GM20431 (cell line): Measurements from ENCODE around the gene DNPH1.

Experiments
- in situ Hi-C: fragments of 300-500 bp; cut with MseI, MboI; formaldehyde crosslinking; loops from one replicate; pipeline ENCODE4 v1.15.0; 2020; ENCODE audit warnings: low sequenced_read_pairs; ENCODE audit not compliant: unreplicated experiment

The DNPH1 gene

DNA sequence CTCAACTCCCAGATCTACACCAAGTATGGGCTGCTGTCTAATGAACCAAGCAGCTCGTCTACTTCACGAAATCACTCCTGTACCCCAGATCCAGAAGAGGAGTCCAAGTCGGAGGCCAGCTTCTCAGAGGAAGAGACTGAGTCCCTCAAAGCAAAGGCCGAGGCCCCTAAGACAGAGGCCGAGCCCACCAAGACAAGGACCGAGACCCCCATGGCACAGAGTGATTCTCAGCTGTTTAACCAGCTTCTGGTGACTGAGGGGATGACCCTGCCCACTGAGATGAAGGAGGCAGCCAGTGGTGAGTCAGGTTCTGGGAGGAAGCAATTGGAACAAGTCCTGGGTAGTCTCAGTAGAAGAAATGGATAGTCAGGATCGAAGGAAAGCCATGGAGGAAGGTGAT is 41.5 kb downstream of the DNPH1 start:
- in situ Hi-C loops, result no loop called here

DNA sequence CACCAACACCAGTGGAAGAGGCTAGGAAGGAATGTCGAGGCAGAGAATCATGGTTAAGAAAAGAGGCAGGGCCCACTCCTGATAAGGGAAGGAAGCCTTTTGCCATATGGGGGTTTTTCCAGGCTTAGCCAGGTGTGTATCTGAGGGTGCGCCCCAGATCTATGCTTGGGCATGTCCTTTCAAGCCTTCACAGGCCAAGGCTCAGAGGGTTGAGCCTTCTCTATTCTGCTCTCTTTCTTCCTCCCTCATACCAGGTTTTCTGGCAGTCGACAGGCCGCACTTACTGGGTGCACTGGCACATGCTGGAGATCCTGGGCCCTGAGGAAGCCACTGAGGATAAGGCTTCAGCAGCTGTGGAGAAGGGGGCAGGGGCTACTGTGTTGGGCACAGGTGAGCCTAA is 42.6 kb downstream of the DNPH1 start:
- in situ Hi-C loops, result no loop called here

DNA sequence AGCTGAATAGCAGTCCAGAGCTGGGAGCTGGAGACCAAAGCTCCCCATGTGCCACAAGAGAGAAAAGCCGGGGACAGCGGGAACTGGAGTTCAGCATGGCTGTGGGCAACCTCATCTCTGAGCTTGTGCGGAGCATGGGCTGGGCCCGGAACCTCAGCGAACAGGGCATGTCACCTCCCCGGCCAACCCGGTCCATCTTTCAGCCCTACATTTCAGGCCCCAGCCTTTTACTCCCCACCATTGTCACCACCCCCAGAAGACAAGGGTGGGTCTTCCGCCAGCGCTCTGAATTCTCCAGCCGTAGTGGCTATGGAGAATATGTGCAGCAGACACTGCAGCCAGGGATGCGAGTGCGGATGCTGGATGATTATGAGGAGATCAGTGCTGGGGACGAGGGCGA is 43.3 kb downstream of the DNPH1 start:
- in situ Hi-C loops, result no loop called here

DNA sequence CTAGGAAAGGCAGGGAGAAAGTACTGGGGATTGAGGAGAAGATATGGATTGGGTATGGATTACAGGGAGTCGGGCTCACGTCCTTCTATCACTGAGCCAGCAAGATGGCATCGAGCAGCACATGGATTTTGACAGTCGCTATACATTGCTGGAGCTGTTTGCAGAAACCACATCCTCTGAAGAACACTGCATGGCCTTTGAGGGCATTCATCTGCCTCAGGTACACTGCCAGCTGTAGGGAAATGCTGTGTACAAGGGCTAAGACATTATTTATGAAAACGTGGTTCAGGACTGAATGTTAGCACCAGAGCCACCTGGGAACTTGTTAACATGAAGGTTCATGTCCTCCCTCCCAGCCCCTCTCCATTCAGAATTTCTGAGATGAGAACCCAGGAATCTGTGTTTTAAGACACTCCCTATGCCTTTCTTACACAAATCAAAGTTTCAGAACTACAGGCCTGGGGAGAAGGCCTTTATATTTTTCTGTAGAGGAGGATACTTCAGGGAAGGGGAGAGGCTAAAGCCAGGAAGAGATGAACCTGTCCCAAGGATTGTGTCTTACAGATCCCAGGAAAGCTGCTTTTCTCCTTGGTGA is 43.8 kb downstream of the DNPH1 start:
- in situ Hi-C loops, result no loop called here

DNA sequence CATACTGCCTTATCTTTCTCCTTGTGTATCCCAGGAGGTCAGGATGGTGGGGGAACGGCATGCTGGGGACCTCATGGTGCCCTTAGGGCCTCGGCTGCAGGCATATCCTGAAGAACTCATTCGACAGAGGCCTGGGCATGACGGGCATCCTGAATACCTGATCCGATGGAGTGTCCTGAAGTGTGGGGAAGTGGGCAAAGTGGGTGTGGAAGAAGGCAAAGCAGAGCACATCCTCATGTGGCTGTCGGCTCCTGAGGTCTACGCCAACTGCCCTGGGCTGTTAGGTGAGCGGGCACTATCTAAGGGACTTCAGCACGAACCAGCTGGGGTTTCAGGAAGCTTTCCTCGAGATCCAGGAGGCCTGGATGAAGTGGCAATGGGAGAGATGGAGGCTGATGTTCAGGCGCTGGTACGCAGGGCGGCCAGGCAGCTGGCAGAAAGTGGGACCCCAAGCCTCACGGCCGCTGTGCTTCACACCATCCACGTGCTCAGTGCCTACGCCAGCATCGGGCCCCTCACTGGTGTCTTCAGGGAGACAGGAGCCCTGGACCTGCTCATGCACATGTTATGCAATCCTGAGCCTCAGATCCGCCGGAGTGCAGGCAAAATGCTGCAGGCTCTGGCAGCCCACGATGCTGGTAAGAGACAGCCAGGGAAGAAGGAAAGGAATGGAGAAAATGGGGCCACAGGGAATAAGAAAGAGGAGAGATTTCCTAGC is 44.9 kb downstream of the DNPH1 start:
- in situ Hi-C loops, result no loop called here

DNA sequence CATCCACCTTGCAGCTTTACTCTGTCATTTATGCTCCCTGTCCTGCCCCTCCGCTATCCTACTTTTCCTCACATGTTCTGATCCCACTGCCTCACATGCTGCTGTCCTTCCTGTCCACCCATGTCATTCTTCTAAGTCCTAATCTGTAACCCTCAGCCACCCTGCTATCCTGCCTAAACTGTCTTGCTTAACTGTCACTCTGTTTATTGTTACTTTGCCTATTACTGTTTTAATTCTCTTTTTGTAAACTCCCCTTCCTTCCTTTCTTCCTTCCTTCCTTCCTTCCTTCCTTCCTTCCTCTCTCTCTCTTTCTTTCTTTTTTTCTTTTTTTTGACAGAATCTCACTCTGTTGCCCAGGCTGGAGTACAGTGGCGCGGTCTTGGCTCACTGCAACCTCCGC is 45.8 kb downstream of the DNPH1 start:
- in situ Hi-C loops, result no loop called here

DNA sequence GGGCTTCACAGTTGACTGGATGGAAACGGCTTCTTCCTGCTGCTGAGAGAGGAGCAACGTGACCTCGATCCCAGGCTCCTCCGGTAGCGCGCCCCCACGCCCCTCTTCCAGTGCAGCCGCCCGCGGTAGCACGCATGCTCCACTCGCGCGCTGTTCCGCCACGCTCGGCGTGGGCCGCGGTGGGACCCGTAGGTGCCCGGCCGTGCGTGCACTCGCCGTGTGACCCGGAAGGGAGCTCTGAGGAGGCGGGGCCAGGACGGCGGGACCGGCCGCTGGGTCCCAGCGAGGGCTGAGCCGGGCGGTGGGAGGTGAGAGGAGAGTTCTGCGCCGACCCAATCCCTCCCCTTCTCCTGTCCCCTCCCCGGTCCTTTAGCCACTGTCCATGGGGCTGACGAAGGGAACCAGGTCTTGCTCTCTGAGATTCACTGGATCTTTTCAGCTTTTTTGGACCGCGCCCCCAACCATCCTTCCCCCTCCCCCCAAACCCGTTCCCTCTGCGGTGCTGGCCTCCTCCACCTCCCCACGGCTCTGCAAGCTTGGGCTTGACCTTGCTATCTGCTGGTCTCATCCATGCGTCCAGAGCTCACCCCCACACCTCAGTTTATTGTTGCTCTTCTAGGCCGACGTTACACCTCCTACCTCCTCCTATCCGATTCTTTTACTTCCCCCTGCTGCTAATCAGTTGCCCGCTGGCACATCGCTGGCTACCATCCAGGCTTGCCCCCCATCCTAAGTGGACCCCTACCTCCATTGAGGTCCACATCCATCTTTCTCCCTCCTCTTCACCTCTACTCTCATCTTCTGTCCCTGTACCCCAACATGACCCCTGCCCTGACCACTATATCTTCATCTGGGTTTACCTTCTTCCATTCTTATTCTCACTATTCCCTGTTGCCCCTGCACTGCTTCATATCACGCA is 47.1 kb downstream of the DNPH1 start, which contains the start of gene CUL9:
Gene CUL9, plus strand, starts transcription at position 255 of the 919 bp plus-strand sequence. CDS start 2,115 bp downstream, outside the sequence.
- in situ Hi-C loops, result no loop called here

DNA sequence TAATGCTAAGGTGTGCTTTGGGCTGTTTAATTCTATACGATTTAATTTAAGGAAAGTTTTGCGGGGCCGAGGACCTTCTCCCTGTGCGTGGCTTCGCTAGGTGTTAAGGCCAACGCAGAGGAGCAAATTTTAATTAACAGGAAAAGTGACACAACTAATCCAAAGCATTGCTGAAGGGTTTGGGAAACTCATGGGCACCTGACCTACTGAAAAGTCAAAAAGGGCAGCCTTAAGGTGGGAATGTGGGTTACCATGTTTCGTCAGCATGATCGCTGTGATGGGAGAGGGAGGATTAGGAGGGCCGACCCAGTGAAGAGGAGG is 47.7 kb downstream of the DNPH1 start:
- in situ Hi-C loops, result no loop called here

DNA sequence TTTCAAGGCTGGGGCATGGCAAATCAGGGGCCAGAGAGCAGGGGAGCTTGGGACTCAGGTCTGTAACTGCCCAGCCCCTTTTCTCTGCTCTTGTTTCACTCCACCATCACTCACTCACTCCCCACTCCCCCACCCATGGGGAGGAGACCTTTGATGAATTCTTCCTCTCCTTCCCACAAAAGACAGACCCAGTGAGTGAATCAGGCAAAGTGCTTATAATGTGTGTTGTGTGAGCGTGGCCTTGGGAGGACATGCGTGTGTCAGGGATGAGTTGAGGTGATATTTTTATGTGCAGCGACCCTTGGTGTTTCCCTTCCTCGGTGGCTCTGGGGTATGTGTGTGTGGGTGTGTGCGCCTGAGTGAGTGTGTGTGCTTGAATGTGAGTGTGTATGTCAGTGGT is 48.3 kb downstream of the DNPH1 start:
- in situ Hi-C loops, result no loop called here

DNA sequence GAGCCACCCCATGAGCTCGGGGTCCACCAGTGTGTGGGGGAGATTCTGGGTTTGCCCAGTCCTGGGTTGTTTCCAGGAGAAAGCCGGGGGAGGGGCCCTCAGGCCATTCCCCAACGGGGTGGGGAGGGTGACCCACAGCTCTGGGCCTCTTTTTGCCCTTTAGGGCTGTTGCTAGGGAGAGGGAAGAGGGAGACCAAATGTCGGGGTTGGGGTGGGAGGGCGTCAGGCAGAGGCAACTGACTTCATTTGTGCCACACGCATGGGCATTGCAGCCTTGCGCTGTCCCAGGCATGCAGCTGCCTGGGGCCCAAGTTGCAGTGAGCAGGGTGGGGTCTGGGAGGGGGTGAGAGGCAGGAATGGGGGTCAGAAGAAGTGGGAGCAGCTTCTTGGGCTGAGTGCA is 49.2 kb downstream of the DNPH1 start:
- in situ Hi-C loops, result no loop called here

DNA sequence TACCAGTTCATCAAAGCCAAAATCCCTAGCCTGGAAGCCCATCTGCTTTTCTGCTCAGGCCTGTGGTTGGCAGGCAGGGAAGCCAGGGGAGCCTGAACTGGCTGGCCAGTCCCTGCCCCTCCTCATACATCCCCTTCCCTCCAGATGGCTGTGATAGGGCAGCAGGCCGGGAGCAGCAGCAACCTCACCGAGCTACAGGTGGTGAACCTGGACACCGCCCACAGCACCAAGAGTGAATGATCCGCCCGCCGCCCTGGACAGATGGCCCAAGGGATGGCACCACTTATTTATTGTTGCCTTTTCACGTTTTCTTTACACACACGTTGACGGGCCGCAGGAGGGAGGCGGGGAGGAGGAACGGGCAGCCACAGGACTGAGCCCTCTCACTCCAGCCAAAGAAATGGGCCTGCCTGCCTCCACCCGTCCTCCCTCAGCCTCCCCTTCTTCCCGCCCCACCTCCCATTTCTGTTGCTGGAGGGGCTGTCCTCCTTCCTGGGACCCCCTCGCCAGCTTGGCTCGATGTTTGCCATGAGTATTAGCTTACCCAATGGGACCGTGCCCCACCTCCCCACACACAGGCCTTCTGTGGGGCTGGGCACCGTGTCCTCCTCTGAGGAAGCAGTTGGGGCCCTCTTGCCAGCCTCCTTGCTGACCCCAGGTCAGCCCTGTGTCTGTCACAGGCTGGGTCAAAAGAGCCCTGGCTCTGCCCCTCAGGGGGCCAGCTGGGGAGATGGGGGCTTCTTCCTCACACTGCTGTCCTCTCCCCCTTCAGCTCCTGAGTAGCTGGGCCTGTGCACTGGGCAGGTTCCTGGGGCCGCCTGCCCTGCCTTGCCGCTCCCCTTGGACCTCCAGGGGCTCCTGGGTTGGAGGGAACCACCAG is 50.1 kb downstream of the DNPH1 start:
- in situ Hi-C loops, result no loop called here

DNA sequence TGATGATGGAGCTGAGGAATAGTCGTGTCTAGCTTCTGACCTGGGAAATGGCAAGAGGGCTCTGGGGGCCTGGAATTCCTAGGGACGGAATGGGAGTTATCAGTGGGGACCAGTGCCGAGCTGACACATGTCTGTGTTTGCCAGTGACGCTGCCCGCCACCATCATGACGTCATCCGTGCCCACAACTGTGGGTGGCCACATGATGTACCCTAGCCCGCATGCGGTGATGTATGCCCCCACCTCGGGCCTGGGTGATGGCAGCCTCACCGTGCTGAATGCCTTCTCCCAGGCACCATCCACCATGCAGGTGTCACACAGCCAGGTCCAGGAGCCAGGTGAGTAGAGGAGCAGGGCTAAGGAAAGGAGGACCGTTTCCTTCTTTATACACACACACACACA is 51.1 kb downstream of the DNPH1 start:
- in situ Hi-C loops, result no loop called here

DNA sequence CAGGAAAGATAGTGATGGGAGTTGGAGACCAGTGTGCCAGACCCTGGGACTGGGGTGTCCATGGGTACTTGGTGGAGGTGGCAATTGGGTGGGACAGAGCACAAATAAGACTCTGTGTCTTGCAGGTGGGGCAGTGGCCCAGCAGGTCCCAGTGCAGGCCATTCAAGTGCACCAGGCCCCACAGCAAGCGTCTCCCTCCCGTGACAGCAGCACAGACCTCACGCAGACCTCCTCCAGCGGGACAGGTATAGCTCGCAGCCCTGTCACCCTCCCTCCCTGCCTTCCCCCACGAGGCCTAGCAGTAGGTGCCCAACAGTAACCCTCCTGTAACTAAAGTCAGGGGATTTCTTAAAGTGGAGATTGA is 52.9 kb downstream of the DNPH1 start:
- in situ Hi-C loops, result no loop called here

DNA sequence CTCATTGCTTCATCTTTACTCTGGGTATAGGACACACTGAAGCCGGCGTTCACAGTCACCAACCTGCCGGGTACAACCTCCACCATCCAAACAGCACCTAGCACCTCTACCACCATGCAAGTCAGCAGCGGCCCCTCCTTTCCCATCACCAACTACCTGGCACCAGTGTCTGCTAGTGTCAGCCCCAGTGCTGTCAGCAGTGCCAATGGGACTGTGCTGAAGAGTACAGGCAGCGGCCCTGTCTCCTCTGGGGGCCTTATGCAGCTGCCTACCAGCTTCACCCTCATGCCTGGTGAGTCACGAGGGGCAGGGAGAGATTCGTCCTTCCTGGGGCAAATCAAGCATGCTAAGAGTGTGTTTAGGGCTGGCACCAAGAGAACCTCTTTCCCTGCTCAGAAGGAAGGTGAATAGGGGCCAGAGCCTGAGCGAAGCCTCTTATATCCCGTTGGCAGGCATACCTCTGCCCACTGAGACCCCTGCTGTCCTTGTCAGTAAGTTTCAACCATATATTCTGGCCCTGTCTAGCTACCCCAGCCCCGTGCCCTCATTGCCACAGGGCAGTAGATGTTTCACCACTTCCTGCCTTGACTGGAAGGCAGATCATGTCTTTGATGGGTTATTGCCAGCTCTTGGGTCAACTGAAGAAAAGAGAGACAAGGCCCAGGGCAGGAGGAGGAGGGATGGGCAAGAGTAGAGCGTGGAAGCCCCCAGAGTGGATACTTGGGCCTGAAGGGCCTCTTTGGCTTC is 53.4 kb downstream of the DNPH1 start:
- in situ Hi-C loops, result no loop called here
